Mesenchymal stem cell (in vitro differentiated cells and primary cell): Measurements from ENCODE around the gene A1BG.

Experiments
- DNase-seq: peaks from one replicate; pipeline ENCODE4 v3.0.0-alpha.2; 2013
- H2AFZ ChIP-seq: one replicate; pipeline ENCODE4 v1.6.1; 2013; ENCODE audit warnings: low read depth, mild to moderate bottlenecking, control low read depth, inconsistent platforms, low read length, moderate library complexity
- H2AK5ac ChIP-seq: 2 replicates; pipeline ENCODE4 v1.6.1; 2013; ENCODE audit warnings: low read length, moderate library complexity, mild to moderate bottlenecking, inconsistent platforms; ENCODE audit not compliant: severe bottlenecking
- H2BK120ac ChIP-seq: one replicate; pipeline ENCODE4 v1.6.1; 2013; ENCODE audit warnings: low read depth, mild to moderate bottlenecking, inconsistent platforms, low read length, moderate library complexity
- H2BK12ac ChIP-seq, 2 experiments: one replicate each; pipeline ENCODE4 v1.6.1; 2013; ENCODE audit warnings: inconsistent platforms in 2 of 2, low read length in 2 of 2, mild to moderate bottlenecking in 2 of 2, moderate library complexity in 2 of 2, control low read depth in 1 of 2
- H2BK15ac ChIP-seq: one replicate; pipeline ENCODE4 v1.6.1; 2013; ENCODE audit warnings: mild to moderate bottlenecking, low read depth, inconsistent platforms; ENCODE audit not compliant: poor library complexity, severe bottlenecking
- H2BK5ac ChIP-seq: 2 replicates; pipeline ENCODE4 v1.6.1; 2013; ENCODE audit warnings: low read depth, mild to moderate bottlenecking, low read length, control low read depth, inconsistent platforms; ENCODE audit not compliant: poor library complexity, severe bottlenecking
- H3K14ac ChIP-seq, 2 experiments: one replicate each; pipeline ENCODE4 v1.6.1; 2013; ENCODE audit warnings: inconsistent platforms in 2 of 2, low read length in 2 of 2, control low read depth in 1 of 2, mild to moderate bottlenecking in 1 of 2, moderate library complexity in 1 of 2
- H3K18ac ChIP-seq, 2 experiments: one replicate each; pipeline ENCODE4 v1.6.1; 2013; ENCODE audit warnings: inconsistent platforms in 2 of 2, low read length in 2 of 2, control low read depth in 1 of 2, low read depth in 1 of 2, mild to moderate bottlenecking in 1 of 2
- H3K23ac ChIP-seq, 2 experiments: one replicate each; pipeline ENCODE4 v1.6.1; 2013; ENCODE audit warnings: inconsistent platforms in 2 of 2, low read length in 2 of 2, mild to moderate bottlenecking in 2 of 2, moderate library complexity in 2 of 2, control low read depth in 1 of 2
- H3K27ac ChIP-seq: 2 replicates; pipeline ENCODE4 v1.5.1; 2013; ENCODE audit warnings: mild to moderate bottlenecking, moderate library complexity, low read length, control low read depth, inconsistent platforms; ENCODE audit not compliant: poor library complexity, severe bottlenecking
- H3K27me3 ChIP-seq, 2 experiments: 2 replicates each; pipeline versions ENCODE4 v1.6.1 to v1.7.0; 2013; ENCODE audit warnings: low read length in 2 of 2, mild to moderate bottlenecking in 2 of 2, moderate library complexity in 2 of 2, control low read depth in 1 of 2, inconsistent platforms in 1 of 2; ENCODE audit not compliant: control insufficient read depth in 1 of 2, insufficient read depth in 1 of 2
- H3K36me3 ChIP-seq, 2 experiments: 2 replicates each; pipeline versions ENCODE4 v1.6.1 to v1.7.0; 2013; ENCODE audit warnings: low read length in 2 of 2, control low read depth in 1 of 2, inconsistent platforms in 1 of 2, low read depth in 1 of 2, mild to moderate bottlenecking in 1 of 2; ENCODE audit not compliant: insufficient read depth in 2 of 2, control insufficient read depth in 1 of 2
- H3K4ac ChIP-seq, 2 experiments: one replicate each; pipeline ENCODE4 v1.6.1; 2013; ENCODE audit warnings: inconsistent platforms in 2 of 2, low read length in 2 of 2, mild to moderate bottlenecking in 2 of 2, moderate library complexity in 2 of 2, control low read depth in 1 of 2, low read depth in 1 of 2
- H3K4me1 ChIP-seq: 2 replicates; pipeline ENCODE4 v1.6.1; 2013; ENCODE audit warnings: low read depth, low read length, control low read depth; ENCODE audit not compliant: control insufficient read depth, insufficient read depth
- H3K4me2 ChIP-seq: 2 replicates; pipeline ENCODE4 v1.6.1; 2013; ENCODE audit warnings: low read length, mild to moderate bottlenecking, inconsistent platforms; ENCODE audit not compliant: poor library complexity, severe bottlenecking
- H3K4me3 ChIP-seq, 2 experiments: 2 replicates each; pipeline versions ENCODE4 v1.5.1 to v1.7.0; 2013; ENCODE audit warnings: low read length in 2 of 2, mild to moderate bottlenecking in 2 of 2, control low read depth in 1 of 2, low read depth in 1 of 2; ENCODE audit not compliant: insufficient read depth in 1 of 2
- H3K79me1 ChIP-seq: replicated peaks from 2 replicates; pipeline ENCODE4 v1.6.1; 2013; ENCODE audit warnings: mild to moderate bottlenecking, control low read depth, low read length, inconsistent platforms; ENCODE audit not compliant: poor library complexity, severe bottlenecking
- H3K9ac ChIP-seq: 2 replicates; pipeline ENCODE4 v1.7.0; 2013; ENCODE audit warnings: mild to moderate bottlenecking, low read length, moderate library complexity
- H3K9me3 ChIP-seq: 2 replicates; pipeline ENCODE4 v1.7.0; 2013; ENCODE audit warnings: mild to moderate bottlenecking, low read length; ENCODE audit not compliant: control insufficient read depth
- H4K8ac ChIP-seq: one replicate; pipeline ENCODE4 v1.6.1; 2013; ENCODE audit warnings: inconsistent platforms, mild to moderate bottlenecking, low read length, moderate library complexity
- H4K91ac ChIP-seq: one replicate; pipeline ENCODE4 v1.6.1; 2013; ENCODE audit warnings: mild to moderate bottlenecking, low read length, inconsistent platforms
- WGBS: methylation state at CpG from one replicate; pipeline ENCODE4 v1.1.7; 2013; ENCODE audit warnings: mixed read lengths; 5-methylcytosine and 5-hydroxymethylcytosine counted together

A1BG gene

GRCh38 chr19:58336820-58337219 is 16.5 kb downstream of the A1BG start:
- DNase-seq = no peak
- no peak overlapping the region for H4K8ac ChIP-seq
- no peak overlapping the region for H2BK15ac ChIP-seq
- H3K9me3 ChIP-seq = peaks cover 14% of the 10 kb centered on the region
- H2BK5ac ChIP-seq = no peak overlapping the region
- WGBS = 97% methylated on average over 4 of the region's 4 CpGs
- H3K27me3 ChIP-seq = no peaks in the 10 kb centered on the region
- no peak overlapping the region for H3K14ac ChIP-seq
- H3K79me1 ChIP-seq = peaks cover 42% of the 10 kb centered on the region
- H3K4me1 ChIP-seq = no peaks in the 10 kb centered on the region
- H3K36me3 ChIP-seq = peaks cover 62 to 65% of the 10 kb centered on the region in 2 experiments
- H4K91ac ChIP-seq = no peak overlapping the region
- H3K18ac ChIP-seq = no peak overlapping the region
- H3K4me2 ChIP-seq = no peak overlapping the region
- H3K4ac ChIP-seq = no peak overlapping the region
- H2BK12ac ChIP-seq = no peak overlapping the region
- H2AFZ ChIP-seq = no peak overlapping the region
- no peak overlapping the region for H3K9ac ChIP-seq
- no peak overlapping the region for H3K23ac ChIP-seq
- H3K4me3 ChIP-seq = no peak overlapping the region
- H2BK120ac ChIP-seq = no peak overlapping the region
- H2AK5ac ChIP-seq = no peak overlapping the region
- H3K27ac ChIP-seq = no peak overlapping the region

GRCh38 chr19:58336216-58336615 is 17.1 kb downstream of the A1BG start:
- Histone ChIP-seq H2AK5ac (no peak overlapping the region), H2BK15ac (no peak overlapping the region), H2BK120ac (no peak overlapping the region), H2BK12ac (no peak overlapping the region), H3K4me3 (no peak overlapping the region), H3K4me1 (no peaks in the 10 kb centered on the region), H4K8ac (no peak overlapping the region), H3K9ac (no peak overlapping the region), H3K27me3 (no peaks in the 10 kb centered on the region), H3K18ac (no peak overlapping the region), H3K4ac (no peak overlapping the region), H2AFZ (no peak overlapping the region), H3K36me3 (peaks cover 58 to 60% of the 10 kb centered on the region in 2 experiments), H4K91ac (no peak overlapping the region), H3K14ac (no peak overlapping the region), H3K23ac (no peak overlapping the region), H3K79me1 (peaks cover 38% of the 10 kb centered on the region), H2BK5ac (no peak overlapping the region), H3K9me3 (peaks cover 14% of the 10 kb centered on the region), H3K27ac (no peak overlapping the region), H3K4me2 (no peak overlapping the region)
- WGBS = 98% methylated on average over 1 of the region's 1 CpG
- no peak for DNase-seq

- Histone ChIP-seq H3K9ac (no peak overlapping the region), H3K4ac (no peak overlapping the region), H3K23ac (no peak overlapping the region), H3K79me1 (peaks cover 34% of the 10 kb centered on the region), H3K4me3 (no peak overlapping the region), H2AK5ac (no peak overlapping the region), H4K8ac (no peak overlapping the region), H2BK120ac (no peak overlapping the region), H2BK15ac (no peak overlapping the region), H3K9me3 (peaks cover 14% of the 10 kb centered on the region), H2BK12ac (no peak overlapping the region), H3K27ac (no peak overlapping the region), H3K36me3 (peaks cover 54 to 55% of the 10 kb centered on the region in 2 experiments), H3K4me1 (no peaks in the 10 kb centered on the region), H2BK5ac (no peak overlapping the region), H2AFZ (no peak overlapping the region), H3K18ac (no peak overlapping the region), H3K4me2 (no peak overlapping the region), H3K14ac (no peak overlapping the region), H4K91ac (no peak overlapping the region), H3K27me3 (no peaks in the 10 kb centered on the region)
- 88% methylated on average over 3 of the region's 3 CpGs for WGBS
- no peak for DNase-seq
Measured at GRCh38 chr19:58335630-58336029, 17.7 kb downstream of the A1BG start.

GRCh38 chr19:58334691-58335249 is 18.5 kb downstream of the A1BG start:
- H3K27ac ChIP-seq = no peak overlapping the region
- H2BK12ac ChIP-seq = no peak overlapping the region
- no peak for DNase-seq
- peaks cover 14% of the 10 kb centered on the region for H3K9me3 ChIP-seq
- no peak overlapping the region for H3K4ac ChIP-seq
- H3K14ac ChIP-seq = no peak overlapping the region
- no peak overlapping the region for H2BK120ac ChIP-seq
- H3K4me1 ChIP-seq = no peaks in the 10 kb centered on the region
- H4K91ac ChIP-seq = no peak overlapping the region
- H4K8ac ChIP-seq = no peak overlapping the region
- no peak overlapping the region for H3K4me2 ChIP-seq
- H3K9ac ChIP-seq = no peak overlapping the region
- H3K36me3 ChIP-seq = peaks cover 49 to 50% of the 10 kb centered on the region in 2 experiments
- H2AFZ ChIP-seq = no peak overlapping the region
- 95% methylated on average over 16 of the region's 19 CpGs for WGBS
- no peak overlapping the region for H2AK5ac ChIP-seq
- H3K18ac ChIP-seq = no peak overlapping the region
- no peak overlapping the region for H3K23ac ChIP-seq
- H2BK5ac ChIP-seq = no peak overlapping the region
- H3K27me3 ChIP-seq = no peaks in the 10 kb centered on the region
- H3K79me1 ChIP-seq = peaks cover 30% of the 10 kb centered on the region
- H3K4me3 ChIP-seq = no peak overlapping the region
- H2BK15ac ChIP-seq = no peak overlapping the region
